RPMI8226 (cell line): Measurements from ENCODE around the gene PELO.
"Not testable (repeated sequence)": the region's sequence is repeated elsewhere in the genome, so short reads cannot be mapped to it uniquely, and the experiment has no call there.

Experiments
- DNase-seq: peaks from one replicate; pipeline ENCODE4 v3.0.0-alpha.2; 2015

The PELO gene

DNA sequence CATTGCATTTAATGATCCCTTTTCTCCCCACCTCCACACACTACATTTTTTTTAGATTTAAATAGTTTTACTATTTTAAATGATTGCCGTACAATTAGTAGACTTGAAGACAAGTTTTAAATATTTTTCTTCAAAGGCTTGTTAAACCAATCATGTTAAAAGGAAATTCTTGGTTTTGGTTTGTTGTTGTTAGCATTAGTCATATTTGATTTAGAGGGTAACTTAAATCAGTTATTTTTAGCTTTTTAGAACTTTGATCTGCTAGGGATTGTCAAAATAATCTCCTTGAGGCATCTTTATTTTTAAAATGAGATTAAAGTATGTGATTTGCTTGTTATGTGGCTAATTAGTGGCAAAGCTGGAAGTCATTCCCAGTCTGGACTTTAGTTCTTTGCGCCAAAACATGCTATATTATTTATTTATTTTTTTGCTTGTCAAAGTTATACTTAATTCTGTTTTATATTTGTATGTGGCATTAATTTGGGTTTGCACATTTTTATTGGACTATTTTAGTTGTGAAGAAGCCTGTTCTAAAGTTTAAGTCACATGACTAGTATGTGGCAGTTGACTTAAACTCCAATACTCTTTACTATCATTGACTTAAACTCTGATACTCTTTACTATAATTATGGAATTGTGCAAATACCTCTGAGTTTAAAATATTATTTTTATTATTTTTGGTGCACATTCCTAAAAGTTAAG, 14.7 kb downstream of the PELO start:
- DNase-seq: no peak

GRCh38 chr5:52802974-52803336, 15.2 kb downstream of the PELO start:
- no peak for DNase-seq

DNA sequence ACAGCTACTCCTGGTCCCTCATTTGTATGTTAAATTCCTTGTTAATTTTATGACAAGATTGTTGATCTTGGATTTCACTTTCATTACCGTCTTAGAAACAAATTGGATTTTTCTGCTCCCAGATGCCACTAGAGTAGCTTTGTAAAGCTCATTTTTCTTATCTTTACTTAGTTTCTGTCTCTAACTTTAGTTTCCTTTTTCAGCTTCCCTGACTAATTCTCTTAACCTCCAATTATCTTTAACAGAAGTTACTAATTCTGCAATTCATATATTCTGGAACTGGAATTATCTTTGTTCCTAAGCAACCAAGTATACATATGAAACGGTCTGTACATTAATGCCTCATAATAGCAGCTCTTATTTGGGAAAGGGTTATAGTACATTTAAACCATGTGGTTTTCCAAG, 16.7 kb downstream of the PELO start:
- DNase-seq: no peak

- DNase-seq: no peak
Observed at GRCh38 chr5:52804981-52805380, 17.3 kb downstream of the PELO start.

DNA sequence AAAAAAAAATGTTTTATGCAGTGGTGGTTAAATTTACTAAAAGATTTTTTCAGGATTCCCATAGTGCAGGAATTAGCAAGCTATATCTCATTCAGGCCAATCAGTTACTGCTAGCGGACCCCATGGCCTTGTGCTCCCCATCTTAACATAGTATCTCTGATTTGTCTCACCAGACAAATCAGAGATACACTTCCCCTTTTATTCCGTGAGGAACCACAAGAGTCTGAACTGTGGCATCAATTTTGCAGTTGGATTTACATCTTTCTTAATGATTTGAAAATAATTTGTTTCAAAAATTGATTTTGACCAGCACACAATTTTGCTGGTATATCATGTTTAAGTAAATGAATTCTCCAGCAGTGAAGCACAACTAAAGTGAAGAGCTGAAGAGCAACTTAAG, 17.9 kb downstream of the PELO start:
- DNase-seq: no peak

GRCh38 chr5:52807037-52807436, 19.3 kb downstream of the PELO start:
- no peak for DNase-seq

DNA sequence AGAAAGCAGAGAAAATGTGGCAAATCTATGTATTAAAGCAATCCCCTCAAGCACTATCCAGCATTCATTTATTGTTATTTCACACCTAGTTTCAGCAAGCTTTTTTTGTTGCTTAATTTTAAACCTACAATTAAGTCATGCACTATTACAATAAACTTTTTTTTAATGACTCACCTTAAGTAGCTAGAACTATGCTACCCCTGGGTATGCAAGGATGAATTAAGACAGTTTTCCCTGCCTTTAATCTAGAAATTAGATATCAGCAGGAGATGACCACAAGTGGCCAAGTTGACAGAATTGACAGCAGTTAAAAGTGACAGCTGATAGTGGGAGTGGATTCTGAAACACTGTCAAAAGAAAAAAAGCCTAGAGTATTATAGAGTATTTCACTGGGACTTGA, 20.0 kb downstream of the PELO start:
- no peak for DNase-seq

- DNase-seq: no peak
Observed at GRCh38 chr5:52808316-52808901, 20.7 kb downstream of the PELO start.

GRCh38 chr5:52809884-52810283, 22.2 kb downstream of the PELO start:
- DNase-seq: no peak

GRCh38 chr5:52810426-52810825, 22.7 kb downstream of the PELO start:
- no peak for DNase-seq

DNA sequence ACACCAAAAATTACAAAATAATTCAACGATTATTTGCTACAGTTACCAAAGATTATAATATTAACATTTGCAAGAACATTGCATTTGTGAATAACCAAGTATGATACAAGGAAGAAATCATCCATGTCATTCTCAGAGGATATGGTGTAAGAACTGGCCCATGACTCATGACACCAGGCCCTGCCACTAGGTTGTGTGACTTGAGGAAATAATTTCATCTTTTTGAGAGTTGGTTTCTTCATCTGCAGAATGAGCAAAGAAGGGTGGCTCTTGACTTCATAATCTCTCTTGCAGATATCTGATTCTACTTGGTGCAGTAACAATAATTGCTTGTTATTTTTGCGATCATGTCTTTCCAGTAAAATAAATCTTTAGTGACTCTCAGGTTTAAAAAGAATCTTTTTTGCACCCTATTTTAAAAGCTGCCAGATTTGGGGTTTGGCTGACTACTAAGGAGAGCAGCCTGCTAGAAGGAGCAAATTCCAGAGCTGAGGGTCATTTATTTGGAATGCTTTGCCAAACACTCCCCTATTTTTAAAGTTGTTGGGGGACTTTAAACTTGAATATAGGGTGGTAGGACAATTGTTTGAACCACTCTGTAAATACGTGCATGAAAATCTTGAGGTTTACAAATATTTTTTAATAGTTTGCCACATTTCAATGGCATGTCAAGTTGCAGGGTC, 23.5 kb downstream of the PELO start:
- DNase-seq: no peak

GRCh38 chr5:52814352-52815148, 26.8 kb downstream of the PELO start:
- DNase-seq: no peak

DNA sequence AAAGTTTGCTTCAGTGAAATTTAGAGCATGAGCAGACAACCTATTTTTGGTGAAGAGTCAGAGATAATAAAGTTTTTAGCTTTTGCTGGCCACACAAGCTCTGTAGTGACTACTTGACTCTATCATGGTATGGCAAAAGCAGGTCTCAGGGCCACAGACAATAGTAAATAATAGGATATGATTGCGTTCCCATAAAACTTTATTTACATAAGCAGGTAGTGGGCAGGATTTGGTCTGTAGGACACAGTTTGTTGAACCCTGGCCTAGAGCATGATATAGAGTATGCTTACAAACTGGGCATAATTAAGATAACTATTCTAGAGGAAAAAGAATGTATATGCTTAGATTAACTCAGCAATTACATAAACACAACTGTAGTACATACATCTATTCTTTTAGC, 30.1 kb downstream of the PELO start:
- DNase-seq: no peak

- no peak for DNase-seq
Observed at GRCh38 chr5:52818360-52818759, 30.6 kb downstream of the PELO start.

- not testable (repeated sequence) for DNase-seq
Observed at GRCh38 chr5:52818807-52819206, 31.1 kb downstream of the PELO start.

DNA sequence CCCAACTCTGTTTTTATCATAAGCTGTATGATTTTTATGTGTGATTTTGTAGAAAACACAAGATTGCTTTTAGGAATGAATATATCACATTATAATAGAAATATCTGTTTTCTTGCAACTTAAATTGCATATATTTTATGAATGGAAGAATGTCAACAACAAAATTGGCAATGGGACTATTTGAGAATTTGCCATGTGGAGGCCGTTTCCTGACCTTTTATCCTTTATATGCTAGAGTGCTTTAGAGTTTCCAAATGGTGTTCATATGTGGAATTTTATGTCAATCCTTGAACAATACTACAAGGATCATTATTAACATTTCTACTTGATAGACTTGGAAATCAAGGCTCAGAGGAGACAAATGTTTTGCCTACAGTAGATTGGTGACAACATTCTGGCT, 34.2 kb downstream of the PELO start:
- DNase-seq: no peak

GRCh38 chr5:52822437-52822836, 34.7 kb downstream of the PELO start:
- DNase-seq: no peak

DNA sequence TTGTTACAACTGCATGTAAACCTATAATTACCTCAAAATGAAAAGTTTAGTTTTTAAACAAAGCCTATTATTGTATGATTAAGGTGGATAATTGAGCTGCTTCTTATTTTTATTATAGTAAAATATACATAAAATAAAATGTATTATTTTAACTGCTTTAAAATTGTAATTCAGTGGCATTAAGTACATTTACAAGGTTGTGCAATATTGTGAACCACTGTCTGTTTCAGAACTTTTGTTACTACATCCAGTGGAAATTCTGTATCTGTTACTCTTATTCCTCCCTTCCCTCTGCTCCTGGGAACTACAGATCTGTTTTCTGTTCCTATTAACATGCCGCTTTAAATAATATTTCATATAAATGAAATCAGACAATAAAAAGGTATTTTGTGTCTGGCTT, 37.1 kb downstream of the PELO start:
- DNase-seq: no peak

DNA sequence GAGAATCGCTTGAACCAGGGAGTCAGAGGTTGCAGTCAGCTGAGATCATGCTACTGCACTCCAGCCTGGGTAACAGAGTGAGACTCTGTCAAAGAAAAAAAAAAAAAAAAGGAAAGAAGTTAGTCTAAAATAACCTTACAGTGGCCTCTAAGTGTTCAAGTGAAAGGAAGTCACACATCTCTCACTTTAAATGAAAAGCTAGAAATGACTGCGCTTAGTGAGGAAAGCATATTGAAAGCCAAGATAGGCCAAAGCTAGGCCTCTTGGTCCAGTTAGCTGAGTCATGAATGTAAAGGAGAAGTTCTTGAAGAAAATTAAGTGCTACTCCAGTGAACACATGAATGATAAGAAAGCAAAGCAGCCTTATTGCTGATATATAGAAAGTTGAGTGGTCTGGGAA, 38.1 kb downstream of the PELO start:
- no peak for DNase-seq

DNA sequence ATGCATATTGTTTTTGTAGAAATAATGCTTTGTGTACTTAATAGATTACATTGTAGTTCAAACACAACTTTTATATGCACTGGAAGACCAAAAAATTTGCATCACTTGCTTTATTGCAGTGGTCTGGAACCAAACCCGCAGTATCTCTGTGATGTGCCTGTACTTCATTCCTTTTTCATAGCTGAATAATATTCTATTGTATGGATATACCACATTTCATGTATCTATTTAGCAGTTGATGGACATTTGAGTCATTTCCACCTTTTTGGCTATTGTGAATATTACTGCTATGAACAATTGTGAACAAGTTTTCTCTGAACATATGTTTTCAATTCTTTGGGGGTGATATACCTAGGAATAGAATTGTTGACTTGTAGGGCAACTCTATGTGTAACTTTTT, 40.1 kb downstream of the PELO start:
- DNase-seq: no peak

DNA sequence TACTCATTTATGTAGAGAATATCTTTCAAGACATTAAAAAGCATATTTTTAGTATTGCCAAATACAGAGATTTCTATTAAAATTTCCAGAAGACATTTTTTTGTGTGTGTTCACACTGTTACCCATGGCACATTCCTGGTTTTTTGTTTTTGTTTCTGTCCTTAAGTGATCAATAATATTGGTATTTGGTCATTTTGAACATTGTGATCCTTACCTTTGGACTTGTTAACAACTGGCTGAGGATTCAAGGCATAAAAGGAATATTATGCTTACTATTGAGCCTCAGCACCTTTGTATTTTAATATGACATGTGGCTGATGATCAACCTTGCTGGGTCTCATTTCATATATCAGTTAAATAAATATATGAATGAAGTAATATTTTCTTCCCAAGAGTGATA, 41.9 kb downstream of the PELO start:
- no peak for DNase-seq

- no peak for DNase-seq
Observed at GRCh38 chr5:52830650-52831049, 42.9 kb downstream of the PELO start.

DNA sequence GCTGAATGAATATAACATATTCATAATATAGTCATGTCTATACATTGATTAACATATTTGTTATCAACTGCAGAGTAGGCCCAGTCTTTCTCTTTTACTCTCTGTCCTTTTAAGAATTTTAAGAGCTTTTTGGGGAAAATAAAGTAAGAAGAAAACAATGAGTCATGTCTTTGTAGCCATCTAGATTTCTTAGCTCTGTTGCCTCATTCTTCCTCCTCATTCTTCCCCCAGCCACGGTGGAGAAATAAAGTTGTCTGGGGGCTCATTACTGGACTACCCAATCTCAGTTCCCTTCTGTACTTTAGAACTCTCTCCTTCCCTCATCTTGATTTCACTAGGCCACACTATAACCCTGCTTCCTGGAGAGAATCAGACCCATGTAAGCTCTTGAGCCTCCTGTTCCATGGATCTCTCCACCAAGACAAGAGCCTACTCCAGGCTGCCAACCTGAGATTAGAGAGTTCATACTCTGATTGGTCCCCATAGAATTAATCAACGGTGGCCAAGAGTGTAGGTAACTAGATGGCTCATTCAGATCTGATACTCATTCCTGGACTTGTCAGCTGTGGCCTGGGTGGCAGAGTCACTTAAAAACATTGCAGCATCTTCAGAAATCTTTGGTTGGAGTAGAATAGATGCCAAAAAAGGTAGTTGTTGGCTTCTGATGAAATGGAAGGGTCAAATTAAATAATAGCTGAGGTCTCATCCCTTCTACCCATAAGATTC, 44.2 kb downstream of the PELO start:
- no peak for DNase-seq
